OCI-LY3 (cell line): ENCODE measurements around the gene RAB35.

Source experiments
- EZH2phosphoT487 ChIP-seq: fragments of 200-600 bp; shearing (Covaris generic); IDR thresholded peaks from 2 replicates; pipeline ENCODE4 v1.6.1; 2018; ENCODE audit warnings: antibody characterized with exemption, mixed run types, low read depth
- TF ChIP-seq, protein P1 (sequence below): fragments of 200-600, 300-600 bp; sonication (generic); IDR thresholded peaks from 2 replicates; pipeline ENCODE4 v1.5.1; 2014; ENCODE audit warnings: antibody characterized with exemption, low read length, low read depth

GRCh38 chr12:120116792-120117651 lies 469 bp upstream of the RAB35 start:
- TF ChIP-seq, protein P1, sequence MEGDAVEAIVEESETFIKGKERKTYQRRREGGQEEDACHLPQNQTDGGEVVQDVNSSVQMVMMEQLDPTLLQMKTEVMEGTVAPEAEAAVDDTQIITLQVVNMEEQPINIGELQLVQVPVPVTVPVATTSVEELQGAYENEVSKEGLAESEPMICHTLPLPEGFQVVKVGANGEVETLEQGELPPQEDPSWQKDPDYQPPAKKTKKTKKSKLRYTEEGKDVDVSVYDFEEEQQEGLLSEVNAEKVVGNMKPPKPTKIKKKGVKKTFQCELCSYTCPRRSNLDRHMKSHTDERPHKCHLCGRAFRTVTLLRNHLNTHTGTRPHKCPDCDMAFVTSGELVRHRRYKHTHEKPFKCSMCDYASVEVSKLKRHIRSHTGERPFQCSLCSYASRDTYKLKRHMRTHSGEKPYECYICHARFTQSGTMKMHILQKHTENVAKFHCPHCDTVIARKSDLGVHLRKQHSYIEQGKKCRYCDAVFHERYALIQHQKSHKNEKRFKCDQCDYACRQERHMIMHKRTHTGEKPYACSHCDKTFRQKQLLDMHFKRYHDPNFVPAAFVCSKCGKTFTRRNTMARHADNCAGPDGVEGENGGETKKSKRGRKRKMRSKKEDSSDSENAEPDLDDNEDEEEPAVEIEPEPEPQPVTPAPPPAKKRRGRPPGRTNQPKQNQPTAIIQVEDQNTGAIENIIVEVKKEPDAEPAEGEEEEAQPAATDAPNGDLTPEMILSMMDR = no peak
- TF ChIP-seq EZH2phosphoT487 = no peak
